Measurements from ENCODE around the gene STPG1.

DNA sequence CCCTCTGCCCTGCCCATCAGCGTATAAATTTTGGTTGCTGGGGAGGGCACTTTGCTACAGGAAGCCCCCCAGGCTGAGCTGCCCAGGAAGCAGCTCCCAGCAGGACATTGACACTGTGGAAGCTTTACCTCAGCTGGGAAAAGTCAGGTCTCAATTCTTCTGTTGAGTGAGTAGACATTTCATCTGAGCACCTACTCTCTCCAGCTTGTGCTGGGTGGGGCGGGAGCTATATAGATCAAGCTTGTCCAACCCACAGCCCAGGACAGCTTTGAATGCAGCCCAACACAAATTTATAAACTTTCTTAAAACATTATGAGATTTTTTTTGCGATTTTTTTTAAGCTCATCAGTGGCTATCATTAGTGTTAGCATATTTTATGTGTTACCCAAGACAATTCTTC is 11.4 kb upstream of the STPG1 start:
- TF ChIP-seq POLR2AphosphoS5 (IDR thresholded peaks at IDR 0.05) (no peak), POLR2A (IDR thresholded peaks at IDR 0.05) (no peak)
